COLO668 (cell line): ENCODE data around the gene RXRA.

Source experiments
- DNase-seq: peaks from one replicate; lab custom pipeline; 2025; ENCODE audit not compliant: unreplicated experiment; lab: John Stamatoyannopoulos, UW

RXRA gene

DNA sequence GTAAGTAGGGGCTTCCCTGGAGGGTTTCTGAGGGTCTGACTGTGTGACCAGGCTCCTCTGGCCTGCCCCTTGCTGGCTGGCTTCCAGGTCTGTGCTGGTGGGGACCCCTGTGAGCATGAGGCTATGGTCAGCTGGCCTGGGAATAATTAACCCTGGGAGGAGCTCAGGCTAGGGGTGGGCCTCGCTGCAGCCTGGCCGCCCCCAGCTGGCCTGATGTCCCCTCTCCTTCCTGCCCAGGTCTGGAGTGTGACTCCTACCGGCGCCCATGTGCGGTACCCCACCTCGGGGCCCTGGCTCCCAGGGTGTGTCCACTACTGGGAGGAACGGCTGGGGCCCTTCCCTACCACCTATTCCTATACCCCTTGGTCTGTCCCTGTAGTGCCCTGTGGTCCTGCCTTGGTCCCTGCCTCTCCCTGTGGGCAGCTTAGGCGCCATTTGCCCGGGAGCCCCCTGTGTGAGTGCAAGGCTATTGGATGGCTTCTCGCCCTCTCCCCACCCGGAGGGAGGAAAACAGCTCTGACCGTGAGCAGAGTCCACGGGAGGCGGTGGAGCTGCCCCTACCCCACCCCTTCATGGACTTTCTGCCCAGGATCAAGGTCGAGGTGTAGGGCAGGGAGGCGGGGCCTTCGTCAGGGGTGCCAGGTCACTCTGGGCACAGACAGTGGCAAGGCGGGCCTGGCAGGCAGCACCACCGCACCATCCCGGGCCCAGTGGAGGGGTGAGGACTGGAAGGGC is 9.4 kb downstream of the RXRA start:
- no peak for DNase-seq

DNA sequence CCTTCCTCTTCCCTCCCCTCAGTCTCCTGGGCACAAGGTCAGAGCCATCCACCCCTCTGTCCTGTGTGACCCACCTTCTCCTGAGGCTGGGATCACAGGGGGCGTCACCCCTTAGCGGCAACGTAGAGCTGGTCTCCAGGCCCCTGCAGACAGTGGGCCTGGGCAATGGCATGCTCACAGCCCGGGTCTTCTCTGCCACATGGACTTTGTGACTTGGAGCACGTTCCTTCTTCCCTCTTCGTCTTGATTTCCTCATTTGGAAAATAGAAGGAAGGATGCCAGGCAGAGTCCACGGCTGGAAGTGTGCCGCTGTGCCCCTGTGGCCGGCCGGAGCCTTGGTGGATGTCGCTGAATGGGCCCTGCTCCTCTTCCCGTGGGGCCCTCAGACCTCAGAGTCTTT is 10.0 kb downstream of the RXRA start:
- no peak for DNase-seq

DNA sequence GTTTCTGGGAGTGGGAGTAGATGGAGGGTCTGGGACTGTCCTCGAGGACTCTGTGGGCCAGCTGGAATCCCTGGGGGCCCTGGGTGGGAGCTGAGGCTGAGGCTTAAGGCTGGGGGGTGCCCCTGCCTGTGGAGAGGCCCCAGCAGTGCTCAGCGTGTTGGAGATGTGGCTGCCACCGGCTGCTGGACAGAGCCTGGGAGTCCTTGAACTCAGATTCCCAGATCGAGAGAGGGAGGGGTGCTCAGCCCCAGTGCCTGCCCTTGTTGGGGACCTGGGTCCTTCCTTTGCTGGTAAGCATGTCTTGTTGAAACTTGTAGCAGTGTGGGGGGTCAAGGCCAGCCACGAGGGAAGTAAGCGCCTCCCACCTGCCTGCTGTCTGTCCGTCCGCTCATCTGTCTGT is 10.7 kb downstream of the RXRA start:
- no peak for DNase-seq

DNA sequence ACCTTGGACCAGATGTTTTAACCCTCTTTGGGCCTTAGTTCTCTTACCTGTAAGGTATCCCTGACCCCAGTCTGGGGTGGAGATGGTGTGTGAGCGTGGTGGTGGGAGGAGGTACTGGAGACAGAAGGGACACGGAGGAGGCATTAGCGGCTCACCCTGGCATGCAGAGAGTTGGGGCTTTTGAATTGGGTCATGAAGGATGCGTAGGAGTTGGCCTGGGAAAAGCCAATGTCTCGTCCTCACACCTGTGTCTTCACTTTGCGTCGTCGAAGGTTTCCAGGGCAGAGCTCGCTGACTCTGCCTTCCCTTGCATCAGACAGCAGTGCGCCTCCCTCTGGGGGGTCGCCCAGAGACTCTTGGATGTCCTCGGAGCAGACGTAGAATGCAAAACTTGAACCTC is 11.2 kb downstream of the RXRA start:
- no peak for DNase-seq

DNA sequence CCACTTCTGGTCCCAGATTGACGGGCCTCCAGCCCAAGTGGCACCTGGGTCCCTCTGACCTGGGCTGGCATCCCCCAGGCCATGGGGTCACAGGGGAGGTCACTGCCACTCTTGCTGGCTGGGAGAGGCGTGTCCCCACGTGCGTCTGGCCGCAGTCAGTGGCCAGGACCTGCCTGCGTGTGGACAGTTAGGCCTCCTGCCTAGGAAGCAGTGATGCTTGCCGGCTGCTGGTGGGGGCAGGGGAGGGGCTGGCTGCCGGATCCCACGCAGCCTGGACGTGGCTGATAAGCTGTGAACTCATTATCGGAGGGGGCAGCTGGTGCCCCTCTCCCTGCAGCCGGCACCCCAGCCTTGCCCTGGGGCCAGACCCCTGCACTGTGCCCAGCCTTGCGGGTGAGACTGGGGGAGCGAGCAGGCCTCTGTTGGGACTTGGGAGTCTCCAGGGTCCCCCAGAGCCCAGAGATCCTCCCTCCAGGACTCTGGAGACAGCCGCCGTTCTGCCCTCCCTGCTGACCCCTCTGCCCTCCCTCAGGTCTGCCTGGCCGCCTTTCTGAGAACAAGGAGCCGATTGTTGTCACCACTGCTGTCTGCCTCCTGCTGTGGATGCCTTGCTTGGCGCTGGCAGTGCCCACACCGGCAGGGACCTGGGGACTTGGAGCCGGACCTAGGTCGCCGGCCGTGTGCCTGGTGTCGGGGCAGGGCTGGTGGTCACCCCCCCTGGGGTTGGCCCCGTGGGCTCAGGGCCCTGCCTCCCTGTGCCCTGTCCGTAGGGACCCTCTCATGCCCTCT is 12.3 kb downstream of the RXRA start:
- DNase-seq: no peak

DNA sequence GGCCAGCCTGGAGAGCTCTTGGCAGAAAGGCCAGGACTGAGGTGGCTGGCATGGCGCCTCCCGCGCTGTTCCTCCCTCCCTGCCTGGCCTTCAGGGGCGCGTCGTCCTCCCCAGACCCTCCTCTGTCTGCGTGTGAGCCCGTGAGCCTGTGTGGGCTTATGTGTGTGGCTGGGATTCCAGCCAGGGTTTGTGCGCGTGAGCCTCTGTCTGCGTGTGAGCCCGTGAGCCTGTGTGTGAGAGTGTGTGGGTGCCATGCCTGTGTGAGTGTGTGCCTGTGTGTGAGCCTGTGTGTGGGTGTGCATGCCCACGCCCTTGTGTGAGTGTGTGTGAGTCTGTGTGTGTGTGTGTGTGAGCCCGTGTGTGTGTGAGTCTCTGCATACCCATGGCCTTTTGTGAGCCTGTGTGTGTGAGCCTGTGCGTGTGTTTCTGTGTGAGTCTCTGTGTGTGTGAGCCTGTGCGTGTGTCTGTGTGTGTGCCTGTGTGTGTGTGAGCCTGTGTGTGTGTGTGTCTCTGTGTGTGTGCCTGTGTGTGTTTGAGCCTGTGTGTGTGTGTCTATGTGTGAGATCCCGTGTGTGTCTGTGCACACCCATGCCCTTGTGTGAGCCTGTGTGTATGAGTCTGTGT is 13.0 kb downstream of the RXRA start:
- no peak for DNase-seq

DNA sequence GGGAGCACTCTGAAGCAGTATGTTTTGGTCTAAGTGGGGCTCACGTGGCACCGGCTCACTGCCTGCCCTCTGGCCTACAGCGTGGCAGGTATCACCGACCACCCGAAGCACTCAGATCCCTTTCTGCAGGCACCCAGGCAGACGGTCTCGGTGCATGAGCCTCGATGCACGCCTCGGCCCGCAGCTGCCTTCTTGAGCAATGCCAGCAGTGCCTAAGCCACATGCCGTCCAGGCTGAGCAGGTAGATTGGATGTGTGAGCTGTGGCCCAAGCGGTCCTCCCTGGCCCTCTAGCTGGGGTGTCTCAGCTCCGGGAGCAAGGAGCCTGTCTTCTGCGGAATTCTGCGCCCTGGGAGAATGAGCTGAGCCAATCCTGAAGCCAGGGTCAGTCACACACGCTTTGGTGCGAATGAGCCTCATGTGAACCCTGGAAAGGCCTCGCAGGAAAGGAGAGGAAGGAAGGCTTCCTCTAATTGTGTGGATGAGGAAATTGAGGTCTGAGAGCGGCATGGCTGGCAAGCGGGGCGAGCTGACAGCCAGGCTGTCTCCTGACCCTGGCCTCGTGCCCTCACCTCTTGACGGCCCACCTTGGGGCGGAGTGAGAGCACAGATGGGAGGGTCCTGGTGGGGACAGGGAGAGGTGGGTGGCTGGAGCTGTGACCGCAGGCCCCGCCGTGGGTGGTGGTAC is 14.4 kb downstream of the RXRA start:
- no peak for DNase-seq

DNA sequence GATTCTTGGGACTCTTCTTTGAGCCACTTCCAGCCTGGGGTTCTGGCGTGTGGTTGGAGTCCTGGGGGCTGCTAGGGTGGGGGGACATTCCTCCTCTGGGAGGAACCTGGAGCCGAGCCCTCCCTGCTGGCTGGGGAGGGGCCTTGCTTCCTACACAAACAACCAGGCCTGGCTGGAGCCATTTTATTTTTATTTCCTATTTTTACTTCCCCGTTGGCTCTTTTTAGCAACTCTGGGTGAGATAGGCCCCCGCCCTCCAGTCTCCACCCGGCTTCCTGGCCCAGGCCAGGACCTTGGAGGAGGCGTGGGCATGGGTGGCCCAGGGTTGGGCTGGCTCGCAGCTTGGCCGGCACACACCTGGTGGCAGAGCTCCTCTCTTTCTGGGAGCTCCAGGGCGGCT is 15.1 kb downstream of the RXRA start:
- no peak for DNase-seq

DNA sequence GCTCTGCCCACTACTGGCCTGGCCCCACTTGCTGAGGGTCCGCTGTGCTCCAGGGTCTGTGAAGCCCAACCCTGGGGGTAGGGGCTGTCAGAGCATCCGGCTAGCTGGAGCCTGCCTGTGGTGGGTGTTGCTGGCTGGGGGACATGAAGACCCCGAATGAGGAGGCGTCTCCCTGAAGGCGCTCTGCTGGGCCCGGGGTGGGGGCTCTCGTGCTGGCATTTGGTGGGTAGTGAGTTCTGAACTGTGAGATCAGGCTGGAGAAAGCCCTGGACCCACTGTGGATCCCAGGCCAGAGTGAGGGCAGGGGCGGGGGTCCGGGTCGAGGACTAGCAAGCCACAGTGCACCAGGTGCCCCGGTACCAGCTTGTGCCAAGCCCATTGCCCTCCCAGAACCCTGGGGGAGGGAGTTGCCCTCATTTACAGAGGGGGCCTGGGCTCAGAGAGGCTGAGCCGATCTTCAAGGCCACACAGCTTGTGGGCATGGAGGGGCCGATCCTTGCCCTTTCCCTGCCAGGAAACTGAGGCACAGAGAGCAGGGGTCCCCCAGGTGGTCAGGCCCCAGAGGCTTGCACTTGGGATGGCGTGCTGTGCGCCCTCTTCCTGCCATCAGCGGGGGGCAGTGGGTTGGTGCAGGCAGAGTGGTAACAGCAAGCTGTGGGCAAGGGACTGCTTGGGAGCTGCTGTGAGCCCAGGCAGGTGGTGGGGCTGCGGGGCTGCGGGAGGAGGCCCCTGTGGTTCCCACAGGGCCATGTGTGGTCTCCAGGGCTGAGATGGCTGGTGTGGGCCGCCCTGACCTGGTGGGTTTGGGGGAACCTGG is 15.9 kb downstream of the RXRA start:
- no peak for DNase-seq

DNA sequence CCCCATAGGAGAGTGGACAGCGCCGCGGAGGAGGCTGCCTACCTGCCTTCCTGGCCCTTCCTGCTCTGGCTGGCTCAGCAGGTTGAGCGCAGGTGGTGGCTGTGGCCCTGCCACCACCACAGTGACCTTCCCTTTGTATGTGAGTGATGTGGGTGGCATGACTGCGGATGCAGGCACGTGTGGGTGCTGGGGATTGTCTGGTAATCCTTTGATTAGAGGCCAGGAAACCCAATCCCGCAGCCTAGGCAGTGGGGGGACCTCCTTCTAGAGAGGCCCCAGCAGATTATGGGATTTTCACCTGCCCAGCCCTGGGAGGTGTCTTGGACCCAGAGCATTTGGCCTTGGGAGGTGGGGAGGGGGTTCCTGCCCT is 16.5 kb downstream of the RXRA start:
- no peak for DNase-seq

DNA sequence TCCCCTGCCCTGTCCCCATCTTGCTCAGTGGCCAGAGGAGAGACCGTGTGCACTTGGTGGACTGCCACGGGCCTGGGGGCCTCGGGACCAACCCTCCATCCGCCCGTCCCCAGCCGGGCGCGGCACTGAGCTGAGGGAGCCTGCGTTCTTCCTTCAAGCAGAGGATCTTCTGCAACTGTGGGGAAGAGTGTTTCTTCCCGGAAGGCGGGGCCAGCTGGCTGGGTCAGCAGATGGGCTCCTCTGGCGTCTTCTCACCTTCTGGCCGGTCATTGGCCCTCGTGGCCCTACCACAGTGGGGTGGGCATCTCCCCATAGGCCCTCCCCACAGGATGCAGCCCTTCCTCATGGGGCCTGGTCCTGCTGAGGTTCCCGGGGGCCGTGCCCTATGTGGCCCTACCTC is 17.4 kb downstream of the RXRA start:
- DNase-seq: no peak

DNA sequence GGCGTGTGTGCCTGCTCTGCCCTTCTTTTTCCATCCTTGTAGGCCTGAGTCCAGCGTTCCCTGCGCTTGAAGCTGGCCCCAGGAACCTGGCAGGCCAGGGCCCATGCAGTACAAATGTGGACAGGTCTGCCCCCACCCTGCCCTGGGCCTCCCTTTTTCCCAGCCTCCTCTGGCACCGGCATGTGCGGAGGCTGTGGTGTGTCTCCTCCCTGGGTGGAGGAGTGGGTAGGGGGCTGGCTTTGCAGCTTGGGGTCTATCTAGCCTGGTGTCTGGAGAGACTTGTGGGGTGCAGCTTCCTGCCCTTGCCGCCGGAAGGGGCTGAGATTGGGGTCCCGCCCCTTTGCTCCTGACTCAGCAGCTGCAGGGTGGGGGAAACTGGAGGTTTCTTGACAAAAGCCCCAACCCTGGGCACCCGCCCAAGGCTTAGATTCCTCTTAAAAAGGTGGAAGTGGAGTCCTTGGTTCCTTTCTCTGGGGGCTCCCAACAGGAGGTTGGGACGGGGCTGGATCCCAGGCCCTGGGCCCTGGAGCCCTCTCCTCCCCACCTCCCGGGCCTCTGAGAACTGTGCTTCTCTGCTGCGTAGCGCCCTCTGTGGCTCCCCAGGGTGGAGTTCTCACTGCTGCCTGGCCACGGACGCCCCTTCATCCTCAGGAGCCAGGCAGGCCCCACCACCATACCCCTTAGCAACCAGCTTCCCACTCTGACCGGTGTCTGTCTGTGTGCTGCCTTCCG is 18.0 kb downstream of the RXRA start:
- no peak for DNase-seq

DNA sequence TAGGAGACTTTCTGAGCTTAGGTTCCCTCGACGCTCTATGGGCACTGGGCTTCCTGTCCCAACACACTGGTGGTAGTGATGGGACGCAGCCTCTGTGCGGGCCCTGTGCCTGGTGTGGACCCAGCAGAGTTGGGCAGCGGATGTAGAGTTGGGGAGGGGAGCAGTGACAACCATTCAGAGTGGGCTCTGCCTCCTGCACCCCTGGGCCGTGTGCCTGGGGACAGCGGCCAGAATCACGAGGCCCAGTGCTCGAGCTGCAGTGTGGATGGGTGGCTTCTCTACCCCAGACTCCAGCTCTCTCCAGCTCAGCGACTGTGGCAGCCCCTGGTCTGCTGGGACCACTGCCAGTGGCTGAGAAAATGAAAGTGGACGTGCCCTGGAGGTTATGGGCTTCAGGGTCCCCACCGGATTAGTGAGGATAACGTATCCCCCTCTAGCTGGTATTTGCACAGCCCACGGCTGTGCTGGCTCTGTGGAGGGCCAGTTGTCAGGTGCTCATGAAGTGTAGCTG is 18.6 kb downstream of the RXRA start:
- no peak for DNase-seq

DNA sequence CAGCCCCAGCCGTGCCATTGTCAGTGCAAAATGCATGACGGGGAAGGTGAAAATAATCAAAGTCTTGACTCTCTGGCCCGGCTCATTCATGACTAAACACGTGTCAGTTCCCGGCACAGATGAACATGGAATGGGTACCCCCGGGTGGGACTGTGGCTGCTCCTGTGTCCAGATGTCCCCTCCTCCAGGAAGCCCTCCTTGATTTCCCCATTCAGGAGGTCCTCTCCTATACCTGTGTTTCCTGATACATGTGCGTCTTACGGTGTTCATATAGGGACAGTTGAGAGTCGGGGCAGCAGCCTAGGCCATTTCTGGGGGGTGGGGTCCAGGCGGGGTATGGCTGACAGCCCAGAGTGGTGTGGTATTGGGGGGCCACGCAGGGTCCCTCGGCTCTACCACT is 19.5 kb downstream of the RXRA start:
- no peak for DNase-seq

DNA sequence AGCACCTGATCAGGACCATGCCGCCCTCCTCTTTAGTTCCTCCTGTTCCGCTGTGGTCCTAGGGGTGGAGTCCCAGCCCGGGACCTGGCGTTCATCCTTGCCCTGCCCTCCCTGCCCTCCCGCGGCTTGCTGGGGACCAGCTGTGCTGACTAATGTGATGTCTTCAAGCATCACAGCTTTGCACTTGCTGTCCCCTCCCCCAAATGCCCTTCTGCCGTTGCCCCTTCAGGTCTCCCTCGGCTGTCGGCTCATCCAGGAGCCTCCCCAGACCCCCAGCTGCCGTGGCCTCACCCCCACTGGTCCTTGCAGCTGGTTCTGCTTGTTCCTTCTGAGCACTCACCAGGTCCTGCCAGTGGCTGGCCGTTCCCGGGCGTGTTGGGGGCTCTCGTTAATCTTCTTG is 19.9 kb downstream of the RXRA start:
- DNase-seq: no peak

DNA sequence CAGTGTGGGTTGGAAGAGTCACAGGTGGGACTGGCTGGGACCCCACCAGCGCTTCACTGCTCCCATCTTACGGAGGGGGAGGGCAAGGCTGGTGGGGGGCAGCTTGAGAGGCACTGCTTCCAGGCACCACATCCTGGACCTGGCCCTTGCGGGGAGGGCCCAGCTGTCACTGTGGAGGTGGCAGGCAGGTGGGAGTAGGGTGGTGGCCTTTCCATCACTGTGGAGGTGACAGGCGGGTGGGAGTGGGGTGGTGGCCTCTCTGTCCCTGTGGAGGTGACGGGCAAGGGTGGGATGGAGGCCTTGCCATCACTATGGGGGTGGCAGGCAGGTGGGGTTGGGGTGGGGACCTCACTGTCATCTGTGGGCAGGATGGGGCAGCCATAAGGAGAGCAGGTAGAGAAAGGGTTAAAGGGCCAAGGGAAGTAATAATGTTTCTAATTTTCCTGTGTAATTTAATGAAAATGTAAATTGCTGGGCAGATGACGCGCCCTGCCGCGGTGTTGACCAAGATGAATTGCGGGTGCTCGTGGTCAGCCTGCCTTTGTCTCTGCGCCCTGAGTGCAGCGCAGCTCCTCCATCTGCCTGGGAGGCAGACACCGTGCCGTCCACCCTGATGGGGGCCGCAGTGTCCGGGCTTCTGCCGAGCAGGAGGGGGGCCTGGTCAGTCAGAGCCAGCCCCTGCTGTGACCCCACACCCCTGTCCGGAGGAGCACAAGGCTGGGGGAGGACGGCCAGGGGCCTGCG is 20.8 kb downstream of the RXRA start:
- DNase-seq: no peak

DNA sequence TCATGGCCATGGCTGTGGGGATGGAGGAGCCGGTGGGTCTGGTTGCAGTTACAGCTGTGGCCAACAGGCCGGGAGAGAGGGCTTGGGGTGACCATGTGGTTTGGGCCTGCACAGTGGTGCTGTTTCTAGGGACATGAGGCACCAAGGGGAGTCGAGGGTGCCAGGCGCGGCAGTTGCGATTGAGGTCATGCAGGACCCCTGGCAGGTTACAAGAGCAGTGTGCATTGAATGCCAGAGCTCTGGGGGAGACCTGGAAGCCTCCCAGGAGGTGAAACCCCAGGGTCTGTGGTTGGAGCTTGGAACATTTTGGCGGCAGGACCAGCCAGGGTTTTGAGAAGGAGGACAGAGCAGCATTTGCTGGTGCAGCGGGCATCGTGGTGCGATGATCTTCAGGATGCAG is 21.7 kb downstream of the RXRA start:
- DNase-seq: no peak

DNA sequence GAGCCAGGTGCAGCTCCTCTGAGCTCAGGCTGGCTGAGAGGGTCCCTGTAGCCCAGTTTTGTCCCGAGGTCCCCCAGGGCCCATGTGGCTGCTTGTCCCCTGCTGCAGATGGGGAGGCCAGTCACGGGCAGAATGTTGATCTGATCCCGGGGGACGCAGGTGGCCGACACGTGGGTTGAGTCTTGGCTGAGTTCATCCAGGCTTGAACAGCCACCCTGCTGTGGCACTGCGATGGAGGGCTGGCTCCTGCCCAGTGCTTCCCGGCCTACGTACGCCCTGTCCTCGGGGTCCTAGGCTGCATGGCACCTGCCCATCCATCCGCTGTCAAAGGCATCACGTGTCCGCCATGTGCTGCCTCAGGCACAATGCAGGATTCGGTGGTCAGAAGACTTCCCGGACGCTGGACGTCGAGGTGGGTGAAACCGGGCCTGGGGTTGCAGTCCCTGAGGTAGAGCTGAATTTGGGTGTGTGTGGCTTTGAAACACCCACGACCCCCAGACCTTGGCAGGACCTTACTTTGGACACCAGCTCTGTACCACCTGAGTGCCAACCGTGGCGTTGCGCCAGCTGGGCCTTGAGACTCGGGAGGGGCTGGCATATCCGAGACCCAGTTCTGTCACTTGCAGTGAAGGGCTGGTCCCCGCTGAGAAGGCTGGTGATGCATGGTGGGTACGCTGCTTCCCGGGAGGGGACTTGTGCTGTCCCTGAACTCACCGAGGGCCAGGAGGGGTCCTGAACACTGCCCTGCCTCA is 22.3 kb downstream of the RXRA start:
- no peak for DNase-seq

DNA sequence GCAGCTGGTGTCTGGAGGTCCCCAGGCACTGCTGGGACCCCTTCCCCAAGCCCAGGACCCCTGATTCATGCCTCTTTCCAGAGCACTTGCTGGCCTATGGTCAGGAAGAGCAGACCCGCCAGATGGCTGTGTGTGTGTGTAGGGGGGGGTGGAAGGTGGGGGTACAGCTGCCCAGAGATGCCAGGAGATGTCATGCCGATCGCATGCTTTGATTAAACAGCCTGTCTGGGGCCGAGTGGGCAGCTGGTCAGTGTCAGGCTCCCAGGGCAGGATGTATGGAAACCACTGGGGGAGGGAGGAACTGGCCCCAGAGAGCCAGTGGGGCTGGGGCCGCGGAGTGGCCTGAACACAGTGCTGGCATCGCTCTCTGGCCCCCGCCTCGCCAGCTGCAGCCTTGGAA is 23.7 kb downstream of the RXRA start:
- no peak for DNase-seq
